ENCODE measurements around the gene GABBR2. TPM values are rescaled to one million over a fixed set of nuclear protein-coding genes. Genes with fewer than 3 reads are reported as not detected.

Gene GABBR2
- total and polyA plus RNA-seq, 2 experiments from 2014 or later = 0.89 to 1.3 TPM

GRCh38 chr9:98380065-98380681 lies 328.6 kb downstream of the GABBR2 start (continued):
- TF ChIP-seq, protein P1, sequence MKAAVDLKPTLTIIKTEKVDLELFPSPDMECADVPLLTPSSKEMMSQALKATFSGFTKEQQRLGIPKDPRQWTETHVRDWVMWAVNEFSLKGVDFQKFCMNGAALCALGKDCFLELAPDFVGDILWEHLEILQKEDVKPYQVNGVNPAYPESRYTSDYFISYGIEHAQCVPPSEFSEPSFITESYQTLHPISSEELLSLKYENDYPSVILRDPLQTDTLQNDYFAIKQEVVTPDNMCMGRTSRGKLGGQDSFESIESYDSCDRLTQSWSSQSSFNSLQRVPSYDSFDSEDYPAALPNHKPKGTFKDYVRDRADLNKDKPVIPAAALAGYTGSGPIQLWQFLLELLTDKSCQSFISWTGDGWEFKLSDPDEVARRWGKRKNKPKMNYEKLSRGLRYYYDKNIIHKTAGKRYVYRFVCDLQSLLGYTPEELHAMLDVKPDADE (IDR thresholded peaks at IDR 0.05) = no peak
- TF ChIP-seq ZNF114 (CRISPR knock-in tag; IDR thresholded peaks at IDR 0.05) (no peak), EZH2 (IDR thresholded peaks at IDR 0.05; ENCODE audit: low read depth, unreplicated experiment) (no peak), EZH2phosphoT487 (IDR thresholded peaks at IDR 0.05; ENCODE audit: unreplicated experiment) (no peak), REST (IDR thresholded peaks at IDR 0.05; ENCODE audit: unreplicated experiment) (no peak), CTCF (conservative IDR thresholded peaks at IDR 0.05; ENCODE audit: low read depth in 2 of 2) (no peak), POLR2AphosphoS5 (IDR thresholded peaks at IDR 0.05; ENCODE audit: low read depth) (no peak)

GRCh38 chr9:98379572-98379971 lies 329.2 kb downstream of the GABBR2 start:
- no peak for ATAC-seq
- Histone ChIP-seq H3K4me3 (no peak overlapping the region), H3K27me3 (ENCODE audit: insufficient read depth) (no peaks in the 10 kb centered on the region), H3K27ac (ENCODE audit: low read depth) (no peak overlapping the region), H3K79me2 (replicated peaks; ENCODE audit: insufficient read depth) (no peaks in the 10 kb centered on the region), H3K36me3 (ENCODE audit: insufficient read depth) (no peaks in the 10 kb centered on the region), H4K20me1 (replicated peaks; ENCODE audit: insufficient read depth) (no peaks in the 10 kb centered on the region), H3F3A (replicated peaks; ENCODE audit: low read depth) (no peaks in the 10 kb centered on the region), H2AFZ (no peak overlapping the region), H3K9me2 (ENCODE audit: insufficient read depth) (no peaks in the 10 kb centered on the region), H3K4me2 (no peak overlapping the region), H3K4me1 (ENCODE audit: insufficient read depth) (peaks cover 13% of the 10 kb centered on the region)
- H3K9me3 Mint-ChIP-seq = no peaks in the 10 kb centered on the region; the same call in 2 of the 3 replicates
- H3K36me3 Mint-ChIP-seq (ENCODE audit: low read depth) = no peaks in the 10 kb centered on the region
- H3K27ac Mint-ChIP-seq = no peak overlapping the region
- H3K4me3 Mint-ChIP-seq = no peak overlapping the region
- H3K4me1 Mint-ChIP-seq = peaks cover 20% of the 10 kb centered on the region
- peaks cover 6% of the 10 kb centered on the region for H3K27me3 Mint-ChIP-seq (ENCODE audit: insufficient read depth, low read depth, poor library complexity)
- TF ChIP-seq, protein P1 (IDR thresholded peaks at IDR 0.05) = no peak
- no peak for TF ChIP-seq EZH2 (IDR thresholded peaks at IDR 0.05; ENCODE audit: low read depth, unreplicated experiment)
- DNase-seq (ENCODE audit: low spot score) = no peak

Data from GM23338 (cell line).